ENCODE results near the gene CFD. TPM values are rescaled to one million over a fixed set of nuclear protein-coding genes. Genes with fewer than 3 reads are reported as not detected.

CFD gene
- total RNA-seq, 2 experiments from 2014 or later: 0.35 TPM; not detected in 1

DNA sequence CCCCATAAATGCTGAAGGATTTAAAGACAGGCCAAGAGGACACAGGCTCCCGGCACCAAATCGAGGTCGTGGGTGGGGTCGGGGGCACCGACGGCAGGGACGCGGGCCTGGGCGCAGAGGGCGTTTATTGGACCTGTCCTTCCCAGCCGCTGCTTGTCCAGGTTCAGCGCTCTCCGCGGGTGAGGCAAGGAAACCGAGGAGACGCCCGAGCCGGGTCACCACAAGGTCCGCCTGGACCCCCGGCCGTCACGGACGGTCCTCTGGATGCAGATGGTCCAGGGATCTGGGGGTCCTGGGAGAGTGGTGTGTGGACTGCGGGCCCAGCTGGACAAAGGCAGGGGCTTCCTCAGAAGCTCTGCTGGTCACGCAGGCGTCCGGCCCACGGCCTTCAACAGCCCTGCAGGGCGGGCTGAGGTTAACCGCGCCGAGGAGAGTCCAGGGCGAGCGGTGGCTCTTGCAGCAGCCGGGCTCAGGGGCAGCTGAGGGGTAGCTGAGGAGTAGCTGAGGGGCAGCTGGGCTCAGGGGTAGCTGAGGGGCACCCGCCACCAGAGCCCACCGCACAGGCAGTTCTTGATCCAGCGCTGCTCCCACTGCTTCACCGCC is 8.5 kb downstream of the CFD start:
- BruUV-seq (replicated peaks): no TSS peak
- POLR2A ChIA-PET: no interaction called here

DNA sequence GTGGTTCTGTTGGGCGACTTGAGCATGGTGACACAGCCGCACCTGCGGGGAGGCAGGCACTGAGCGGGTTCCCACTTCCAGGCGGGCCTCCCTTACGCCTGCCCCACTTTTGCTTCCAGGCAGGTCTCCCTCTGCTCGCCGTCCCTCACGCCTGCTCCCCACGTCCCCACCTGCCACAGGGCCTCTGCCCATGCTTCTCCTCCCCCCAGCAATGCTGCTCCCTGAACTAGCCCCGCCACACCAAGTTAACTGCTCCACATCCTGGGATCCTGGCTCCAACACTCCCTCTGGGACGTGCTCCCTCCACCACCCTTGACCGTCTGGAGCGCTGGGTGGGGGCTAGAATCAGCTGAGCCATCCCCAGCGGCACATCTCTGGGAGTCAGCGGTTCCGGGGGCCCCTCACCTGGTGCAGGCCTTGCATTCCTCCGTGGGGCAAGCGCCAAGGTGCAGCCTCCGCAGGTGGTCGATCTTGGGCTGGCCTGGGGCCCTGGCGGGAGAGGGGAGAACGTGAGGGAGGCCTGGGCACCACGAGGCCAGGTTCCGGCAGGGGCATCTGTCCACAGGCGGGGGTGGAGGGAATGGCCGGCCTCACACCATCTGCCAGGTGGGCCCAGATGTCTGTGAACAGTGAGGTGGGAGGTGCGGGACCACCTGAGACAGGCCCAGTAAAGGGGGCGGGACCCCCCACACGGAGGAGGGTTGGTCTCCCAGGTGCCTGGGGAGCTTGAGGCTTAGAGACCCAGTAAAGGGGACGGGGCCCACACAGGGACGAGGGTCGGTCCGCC is 9.2 kb downstream of the CFD start:
- no TSS peak for BruUV-seq (replicated peaks)
- Histone ChIP-seq H3K4me3 (ENCODE audit: low read depth, low read length, poor library complexity, severe bottlenecking) (no peak overlapping the region), H3K79me2 (ENCODE audit: insufficient read depth, low read depth, low read length) (no peaks in the 10 kb centered on the region), H3K9me3 (ENCODE audit: low read length) (no peaks in the 10 kb centered on the region), H4K20me1 (ENCODE audit: insufficient read depth, low read length) (no peaks in the 10 kb centered on the region), H3K4me1 (ENCODE audit: insufficient read depth, low read length, poor library complexity, severe bottlenecking) (peaks cover 26% of the 10 kb centered on the region), H3K9me2 (ENCODE audit: insufficient read depth, low read length) (no peaks in the 10 kb centered on the region), H3K4me2 (ENCODE audit: low read length) (no peak overlapping the region), H2AFZ (ENCODE audit: low read length) (no peak overlapping the region), H3K27ac (ENCODE audit: low read depth, low read length, poor library complexity, severe bottlenecking) (no peak overlapping the region), H3K36me3 (ENCODE audit: insufficient read depth, low read length) (peaks cover 20% of the 10 kb centered on the region; the same call in 1 of the 2 replicates)
- CTCF ChIA-PET (ENCODE audit: unreplicated experiment): no interaction called here
- POLR2A ChIA-PET: no interaction called here
- DNase-seq (ENCODE audit: low spot score): no peak
- TF ChIP-seq, protein P1, sequence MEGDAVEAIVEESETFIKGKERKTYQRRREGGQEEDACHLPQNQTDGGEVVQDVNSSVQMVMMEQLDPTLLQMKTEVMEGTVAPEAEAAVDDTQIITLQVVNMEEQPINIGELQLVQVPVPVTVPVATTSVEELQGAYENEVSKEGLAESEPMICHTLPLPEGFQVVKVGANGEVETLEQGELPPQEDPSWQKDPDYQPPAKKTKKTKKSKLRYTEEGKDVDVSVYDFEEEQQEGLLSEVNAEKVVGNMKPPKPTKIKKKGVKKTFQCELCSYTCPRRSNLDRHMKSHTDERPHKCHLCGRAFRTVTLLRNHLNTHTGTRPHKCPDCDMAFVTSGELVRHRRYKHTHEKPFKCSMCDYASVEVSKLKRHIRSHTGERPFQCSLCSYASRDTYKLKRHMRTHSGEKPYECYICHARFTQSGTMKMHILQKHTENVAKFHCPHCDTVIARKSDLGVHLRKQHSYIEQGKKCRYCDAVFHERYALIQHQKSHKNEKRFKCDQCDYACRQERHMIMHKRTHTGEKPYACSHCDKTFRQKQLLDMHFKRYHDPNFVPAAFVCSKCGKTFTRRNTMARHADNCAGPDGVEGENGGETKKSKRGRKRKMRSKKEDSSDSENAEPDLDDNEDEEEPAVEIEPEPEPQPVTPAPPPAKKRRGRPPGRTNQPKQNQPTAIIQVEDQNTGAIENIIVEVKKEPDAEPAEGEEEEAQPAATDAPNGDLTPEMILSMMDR (conservative IDR thresholded peaks at IDR 0.05; ENCODE audit: low read length): no peak
- TF ChIP-seq EZH2phosphoT487 (IDR thresholded peaks at IDR 0.05; ENCODE audit: borderline replicate concordance, low read depth, low read length): no peak
- intact Hi-C loops (cut with micrococcal nuclease; ENCODE audit: unreplicated experiment): no loop called here

More for the DNA sequence above, 8.5 kb downstream of the CFD start:
- Histone ChIP-seq H3K27ac (ENCODE audit: low read depth, low read length, poor library complexity, severe bottlenecking) (no peak overlapping the region), H3K4me2 (ENCODE audit: low read length) (no peak overlapping the region), H3K9me2 (ENCODE audit: insufficient read depth, low read length) (no peaks in the 10 kb centered on the region), H2AFZ (ENCODE audit: low read length) (no peak overlapping the region), H3K4me3 (ENCODE audit: low read depth, low read length, poor library complexity, severe bottlenecking) (no peak overlapping the region), H4K20me1 (ENCODE audit: insufficient read depth, low read length) (no peaks in the 10 kb centered on the region), H3K4me1 (ENCODE audit: insufficient read depth, low read length, poor library complexity, severe bottlenecking) (peaks cover 32% of the 10 kb centered on the region), H3K9me3 (ENCODE audit: low read length) (no peaks in the 10 kb centered on the region), H3K79me2 (ENCODE audit: insufficient read depth, low read depth, low read length) (no peaks in the 10 kb centered on the region), H3K36me3 (ENCODE audit: insufficient read depth, low read length) (peaks cover 20% of the 10 kb centered on the region; the same call in 1 of the 2 replicates)
- intact Hi-C loops (cut with micrococcal nuclease; ENCODE audit: unreplicated experiment): no loop called here
- CTCF ChIA-PET (ENCODE audit: unreplicated experiment): no interaction called here
- TF ChIP-seq, protein P1 (conservative IDR thresholded peaks at IDR 0.05; ENCODE audit: low read length): no peak
- no peak for TF ChIP-seq EZH2phosphoT487 (IDR thresholded peaks at IDR 0.05; ENCODE audit: borderline replicate concordance, low read depth, low read length)
- no peak for DNase-seq (ENCODE audit: low spot score)
